ENCODE data around the gene EIF4EBP3. TPM values are rescaled to one million over a fixed set of nuclear protein-coding genes. Genes with fewer than 3 reads are reported as not detected.
A peak's percentile ranks its signal among the peaks of the same experiment; 100 is the strongest.

Gene EIF4EBP3
- total and polyA plus RNA-seq, 8 donors, result 10.2 to 16.8 (median 12.4) TPM

DNA sequence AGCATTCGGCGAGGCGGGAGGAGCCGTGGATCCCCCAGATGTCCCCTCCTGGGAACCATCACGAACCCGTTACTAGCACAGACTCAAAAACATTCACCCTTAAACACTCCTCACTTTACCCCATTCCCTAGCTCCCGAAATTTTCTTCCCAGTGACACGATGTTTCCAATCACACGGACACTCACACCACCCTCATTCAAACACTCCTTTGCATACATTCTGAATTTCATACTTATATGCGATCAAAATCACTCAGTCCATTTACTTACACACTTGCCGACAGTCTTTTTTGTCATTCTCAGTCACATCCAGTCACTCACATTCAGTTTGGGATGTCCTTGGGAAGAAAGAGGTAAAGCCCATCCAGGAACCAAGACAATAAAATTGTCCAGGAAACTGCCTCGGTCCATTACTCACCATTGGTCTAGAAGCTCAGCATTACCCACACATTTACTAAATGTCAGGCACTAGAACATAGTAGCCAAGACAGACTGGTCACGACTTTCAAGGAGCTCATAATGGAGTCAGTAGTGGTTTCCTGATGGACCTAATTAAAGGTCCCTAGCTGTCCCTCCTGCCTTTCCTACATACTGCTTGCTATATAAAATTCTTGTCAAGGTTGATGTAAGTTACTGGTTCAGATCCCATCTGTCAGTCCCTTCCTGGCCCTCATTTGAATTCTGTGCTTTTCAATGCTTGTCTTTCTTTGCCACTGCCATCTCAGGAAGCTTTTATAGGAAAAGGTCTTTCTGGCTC is 17.7 kb downstream of the EIF4EBP3 start:
- Histone ChIP-seq H3K27ac (peak overlapping the region; percentile 95 to 96), H3K9me3 (no peaks in the 10 kb centered on the region), H3K4me3 (peak overlapping the region; percentile 66 to 77), H3K36me3 (peaks cover 0 to 30% of the 10 kb centered on the region in 2 donors), H3K27me3 (no peaks in the 10 kb centered on the region), H3K4me1 (peaks cover 25 to 72% of the 10 kb centered on the region in 2 donors)
- no peak for DNase-seq
- ATAC-seq, result no peak
- TF ChIP-seq, protein P1, sequence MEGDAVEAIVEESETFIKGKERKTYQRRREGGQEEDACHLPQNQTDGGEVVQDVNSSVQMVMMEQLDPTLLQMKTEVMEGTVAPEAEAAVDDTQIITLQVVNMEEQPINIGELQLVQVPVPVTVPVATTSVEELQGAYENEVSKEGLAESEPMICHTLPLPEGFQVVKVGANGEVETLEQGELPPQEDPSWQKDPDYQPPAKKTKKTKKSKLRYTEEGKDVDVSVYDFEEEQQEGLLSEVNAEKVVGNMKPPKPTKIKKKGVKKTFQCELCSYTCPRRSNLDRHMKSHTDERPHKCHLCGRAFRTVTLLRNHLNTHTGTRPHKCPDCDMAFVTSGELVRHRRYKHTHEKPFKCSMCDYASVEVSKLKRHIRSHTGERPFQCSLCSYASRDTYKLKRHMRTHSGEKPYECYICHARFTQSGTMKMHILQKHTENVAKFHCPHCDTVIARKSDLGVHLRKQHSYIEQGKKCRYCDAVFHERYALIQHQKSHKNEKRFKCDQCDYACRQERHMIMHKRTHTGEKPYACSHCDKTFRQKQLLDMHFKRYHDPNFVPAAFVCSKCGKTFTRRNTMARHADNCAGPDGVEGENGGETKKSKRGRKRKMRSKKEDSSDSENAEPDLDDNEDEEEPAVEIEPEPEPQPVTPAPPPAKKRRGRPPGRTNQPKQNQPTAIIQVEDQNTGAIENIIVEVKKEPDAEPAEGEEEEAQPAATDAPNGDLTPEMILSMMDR (IDR thresholded peaks at IDR 0.05), result no peak
- intact Hi-C loops (cut with DNase I), result no loop called here

DNA sequence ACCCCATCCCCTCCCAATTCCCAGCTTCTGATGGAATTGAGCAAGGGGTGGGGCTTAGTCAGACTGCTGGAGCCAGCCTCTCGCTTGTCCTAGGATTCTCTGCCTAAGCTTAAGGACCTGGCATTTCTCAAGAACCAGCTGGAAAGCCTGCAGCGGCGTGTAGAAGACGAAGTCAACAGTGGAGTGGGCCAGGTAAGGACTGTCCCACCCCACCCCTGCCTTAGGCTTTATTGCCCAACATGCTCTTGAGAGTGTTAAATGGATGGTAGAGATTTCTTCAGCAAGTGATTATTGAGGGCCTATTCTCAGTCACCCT is 18.3 kb downstream of the EIF4EBP3 start:
- H3K9me3 ChIP-seq, result no peaks in the 10 kb centered on the region
- H3K4me3 ChIP-seq, result peak overlapping the region in 1 of 2 donors; percentile 66
- DNase-seq (peak in 1 of 4 donors; percentile 71), ATAC-seq (peak; percentile 45)
- intact Hi-C loops (cut with DNase I), result no loop called here
- peaks cover 25 to 74% of the 10 kb centered on the region in 2 donors for H3K4me1 ChIP-seq
- H3K36me3 ChIP-seq, result peaks cover 0 to 29% of the 10 kb centered on the region in 2 donors
- H3K27me3 ChIP-seq, result no peaks in the 10 kb centered on the region
- TF ChIP-seq, protein P1 (IDR thresholded peaks at IDR 0.05), result no peak
- peak overlapping the region in 1 of 2 donors; percentile 96 for H3K27ac ChIP-seq

DNA sequence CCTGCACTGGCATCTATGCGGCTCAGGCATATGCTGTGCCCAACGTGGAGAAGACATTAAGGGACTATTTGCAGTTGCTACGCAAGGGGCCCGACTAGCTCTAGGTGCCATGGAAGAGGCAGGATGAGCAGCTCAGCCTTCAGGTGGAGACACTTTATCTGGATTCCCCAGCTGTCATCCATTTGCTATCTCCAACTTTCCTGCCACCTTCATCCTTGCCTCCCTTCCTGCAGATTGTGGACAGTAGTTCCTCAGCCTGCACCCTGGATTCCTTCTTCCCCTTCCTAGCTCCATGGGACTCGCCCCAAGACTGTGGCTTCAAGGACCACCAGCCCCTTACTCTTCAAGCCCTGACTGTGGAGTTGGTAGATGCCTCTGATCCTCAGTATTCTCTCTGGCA is 19.2 kb downstream of the EIF4EBP3 start:
- TF ChIP-seq, protein P1 (IDR thresholded peaks at IDR 0.05), result no peak
- intact Hi-C loops (cut with DNase I), result no loop called here
- Histone ChIP-seq H3K27me3 (no peaks in the 10 kb centered on the region), H3K4me1 (peaks cover 25 to 73% of the 10 kb centered on the region in 2 donors), H3K36me3 (peaks cover 0 to 29% of the 10 kb centered on the region in 2 donors), H3K9me3 (no peaks in the 10 kb centered on the region), H3K27ac (no peak overlapping the region), H3K4me3 (no peak overlapping the region)
- no peak for DNase-seq
- no peak for ATAC-seq

DNA sequence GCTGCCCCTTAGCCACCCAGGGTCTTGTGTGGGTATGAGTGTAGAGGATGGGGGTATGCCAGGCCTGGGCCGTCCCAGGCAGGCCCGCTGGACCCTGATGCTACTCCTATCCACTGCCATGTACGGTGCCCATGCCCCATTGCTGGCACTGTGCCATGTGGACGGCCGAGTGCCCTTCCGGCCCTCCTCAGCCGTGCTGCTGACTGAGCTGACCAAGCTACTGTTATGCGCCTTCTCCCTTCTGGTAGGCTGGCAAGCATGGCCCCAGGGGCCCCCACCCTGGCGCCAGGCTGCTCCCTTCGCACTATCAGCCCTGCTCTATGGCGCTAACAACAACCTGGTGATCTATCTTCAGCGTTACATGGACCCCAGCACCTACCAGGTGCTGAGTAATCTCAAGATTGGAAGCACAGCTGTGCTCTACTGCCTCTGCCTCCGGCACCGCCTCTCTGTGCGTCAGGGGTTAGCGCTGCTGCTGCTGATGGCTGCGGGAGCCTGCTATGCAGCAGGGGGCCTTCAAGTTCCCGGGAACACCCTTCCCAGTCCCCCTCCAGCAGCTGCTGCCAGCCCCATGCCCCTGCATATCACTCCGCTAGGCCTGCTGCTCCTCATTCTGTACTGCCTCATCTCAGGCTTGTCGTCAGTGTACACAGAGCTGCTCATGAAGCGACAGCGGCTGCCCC is 19.8 kb downstream of the EIF4EBP3 start:
- Histone ChIP-seq H3K27ac (no peak overlapping the region), H3K4me3 (no peak overlapping the region), H3K36me3 (peaks cover 0 to 29% of the 10 kb centered on the region in 2 donors), H3K27me3 (no peaks in the 10 kb centered on the region), H3K9me3 (no peaks in the 10 kb centered on the region), H3K4me1 (peaks cover 25 to 70% of the 10 kb centered on the region in 2 donors)
- TF ChIP-seq, protein P1 (IDR thresholded peaks at IDR 0.05), result no peak
- DNase-seq (no peak), ATAC-seq (no peak)
- intact Hi-C loops (cut with DNase I), result no loop called here

DNA sequence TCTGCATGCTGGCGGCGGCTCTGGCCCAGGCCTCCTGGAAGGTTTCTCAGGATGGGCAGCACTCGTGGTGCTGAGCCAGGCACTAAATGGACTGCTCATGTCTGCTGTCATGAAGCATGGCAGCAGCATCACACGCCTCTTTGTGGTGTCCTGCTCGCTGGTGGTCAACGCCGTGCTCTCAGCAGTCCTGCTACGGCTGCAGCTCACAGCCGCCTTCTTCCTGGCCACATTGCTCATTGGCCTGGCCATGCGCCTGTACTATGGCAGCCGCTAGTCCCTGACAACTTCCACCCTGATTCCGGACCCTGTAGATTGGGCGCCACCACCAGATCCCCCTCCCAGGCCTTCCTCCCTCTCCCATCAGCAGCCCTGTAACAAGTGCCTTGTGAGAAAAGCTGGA is 20.4 kb downstream of the EIF4EBP3 start:
- intact Hi-C loops (cut with DNase I), result no loop called here
- no peak for ATAC-seq
- Histone ChIP-seq H3K4me1 (peaks cover 25 to 64% of the 10 kb centered on the region in 2 donors), H3K27ac (no peak overlapping the region), H3K36me3 (peaks cover 0 to 29% of the 10 kb centered on the region in 2 donors), H3K4me3 (no peak overlapping the region), H3K27me3 (no peaks in the 10 kb centered on the region), H3K9me3 (no peaks in the 10 kb centered on the region)
- no peak for DNase-seq
- TF ChIP-seq, protein P1 (IDR thresholded peaks at IDR 0.05), result no peak

Measured in left lung (tissue), 10 donors.